MCF 10A (cell line): ENCODE data around the gene NEK1. TPM values are rescaled to one million over a fixed set of nuclear protein-coding genes. Genes with fewer than 3 reads are reported as not detected.
"Not testable (repeated sequence)": the region's sequence is repeated elsewhere in the genome, so short reads cannot be mapped to it uniquely, and the experiment has no call there.

Experiments used
- BruUV-seq: library from RNA; stranded (reverse); fragments of 400-500 nt; replicated peaks from 2 replicates; lab custom pipeline; 2021; lab: Mats Ljungman, UMichigan
- CTCF ChIA-PET: fragments of 300-600 bp; sonication (Branson Sonifier 250); formaldehyde crosslinking; extraction: SDS; loops from one replicate; lab custom pipeline; 2021; ENCODE audit warnings: antibody characterized with exemption, inconsistent platforms; lab: Yijun Ruan, JAX
- POLR2A ChIA-PET: fragments of 300-600, 350-650 bp; sonication (Branson Sonifier 250); formaldehyde crosslinking; extraction: SDS; loops from one replicate; lab custom pipeline; 2020; ENCODE audit warnings: antibody characterized with exemption, inconsistent platforms; lab: Yijun Ruan, JAX
- DNase-seq: peaks from one replicate; pipeline ENCODE4 v3.0.0-alpha.2; 2018; ENCODE audit not compliant: unreplicated experiment
- H3K27ac Mint-ChIP-seq: one replicate; pipeline ENCODE4 v1.8.0; 2022; ENCODE audit warnings: mild to moderate bottlenecking, low read depth, mixed read lengths; ENCODE audit not compliant: unreplicated experiment
- H3K27me3 Mint-ChIP-seq: one replicate; pipeline ENCODE4 v1.8.0; 2022; ENCODE audit warnings: mixed read lengths; ENCODE audit not compliant: insufficient read depth, unreplicated experiment
- H3K36me3 Mint-ChIP-seq: one replicate; pipeline ENCODE4 v1.8.0; 2022; ENCODE audit warnings: mild to moderate bottlenecking, moderate library complexity, mixed read lengths; ENCODE audit not compliant: insufficient read depth, unreplicated experiment
- H3K4me1 Mint-ChIP-seq: one replicate; pipeline ENCODE4 v1.8.0; 2022; ENCODE audit warnings: mixed read lengths; ENCODE audit not compliant: insufficient read depth, unreplicated experiment
- H3K4me3 Mint-ChIP-seq: one replicate; pipeline ENCODE4 v1.8.0; 2022; ENCODE audit warnings: mild to moderate bottlenecking, moderate library complexity, mixed read lengths; ENCODE audit not compliant: unreplicated experiment
- H3K9me3 Mint-ChIP-seq: one replicate; pipeline ENCODE4 v1.8.0; 2022; ENCODE audit warnings: mixed read lengths; ENCODE audit not compliant: unreplicated experiment
- intact Hi-C: fragments of 100-400 bp; cut with micrococcal nuclease; formaldehyde crosslinking; loops from 2 replicates; pipeline ENCODE4 v1.14.1; 2022
- total RNA-seq: library from RNA; stranded (reverse); gene quantifications from 2 replicates; pipeline ENCODE4 v1.2.3, GENCODE V29; 2022
- TF ChIP-seq, protein P1 (sequence below): fragments of 200-600 bp; IDR thresholded peaks from one replicate; pipeline ENCODE4 v1.8.0; 2022; ENCODE audit warnings: antibody characterized with exemption, mild to moderate bottlenecking; ENCODE audit not compliant: unreplicated experiment

The NEK1 gene
- total RNA-seq, 1 experiment from 2014 or later, result 15.5 TPM

DNA sequence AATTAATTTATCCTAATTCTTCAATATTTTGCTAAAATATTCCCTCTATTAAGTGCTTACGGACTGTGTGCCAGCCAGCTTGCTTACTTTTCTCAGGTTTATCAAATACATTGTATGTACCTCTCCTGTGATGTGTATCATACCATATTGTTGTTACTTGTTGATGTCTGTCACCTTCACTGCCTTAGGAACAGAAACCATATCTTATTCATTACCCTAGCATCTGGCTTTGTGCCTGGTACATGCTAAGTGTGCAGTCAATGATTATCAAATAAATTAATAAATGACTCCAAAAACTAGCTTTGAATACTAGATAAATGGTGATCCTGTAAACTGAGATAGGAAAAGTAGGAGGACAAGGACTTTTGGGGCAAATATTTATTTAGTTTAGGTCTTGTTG, 14.9 kb upstream of the NEK1 start:
- ChIA-PET CTCF (interaction anchor here (1.2 kb wide), 1 partner anchor 14 kb away, joined by 3 read pairs; no protein-coding TSS in a partner anchor), POLR2A (interaction anchor here (0.5 to 3.7 kb wide), 4 partner anchors 7 to 38 kb away, joined by 3 to 15 read pairs (median 4); partner anchors contain the start of gene CLCN3)
- intact Hi-C loops, result no loop called here
- Mint-ChIP-seq H3K4me1 (peaks cover 25% of the 10 kb centered on the region), H3K4me3 (no peak overlapping the region), H3K9me3 (no peaks in the 10 kb centered on the region), H3K27ac (no peak overlapping the region), H3K27me3 (no peaks in the 10 kb centered on the region), H3K36me3 (no peaks in the 10 kb centered on the region)
- no peak for DNase-seq
- TF ChIP-seq, protein P1, sequence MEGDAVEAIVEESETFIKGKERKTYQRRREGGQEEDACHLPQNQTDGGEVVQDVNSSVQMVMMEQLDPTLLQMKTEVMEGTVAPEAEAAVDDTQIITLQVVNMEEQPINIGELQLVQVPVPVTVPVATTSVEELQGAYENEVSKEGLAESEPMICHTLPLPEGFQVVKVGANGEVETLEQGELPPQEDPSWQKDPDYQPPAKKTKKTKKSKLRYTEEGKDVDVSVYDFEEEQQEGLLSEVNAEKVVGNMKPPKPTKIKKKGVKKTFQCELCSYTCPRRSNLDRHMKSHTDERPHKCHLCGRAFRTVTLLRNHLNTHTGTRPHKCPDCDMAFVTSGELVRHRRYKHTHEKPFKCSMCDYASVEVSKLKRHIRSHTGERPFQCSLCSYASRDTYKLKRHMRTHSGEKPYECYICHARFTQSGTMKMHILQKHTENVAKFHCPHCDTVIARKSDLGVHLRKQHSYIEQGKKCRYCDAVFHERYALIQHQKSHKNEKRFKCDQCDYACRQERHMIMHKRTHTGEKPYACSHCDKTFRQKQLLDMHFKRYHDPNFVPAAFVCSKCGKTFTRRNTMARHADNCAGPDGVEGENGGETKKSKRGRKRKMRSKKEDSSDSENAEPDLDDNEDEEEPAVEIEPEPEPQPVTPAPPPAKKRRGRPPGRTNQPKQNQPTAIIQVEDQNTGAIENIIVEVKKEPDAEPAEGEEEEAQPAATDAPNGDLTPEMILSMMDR, result no peak
- BruUV-seq, result no TSS peak

DNA sequence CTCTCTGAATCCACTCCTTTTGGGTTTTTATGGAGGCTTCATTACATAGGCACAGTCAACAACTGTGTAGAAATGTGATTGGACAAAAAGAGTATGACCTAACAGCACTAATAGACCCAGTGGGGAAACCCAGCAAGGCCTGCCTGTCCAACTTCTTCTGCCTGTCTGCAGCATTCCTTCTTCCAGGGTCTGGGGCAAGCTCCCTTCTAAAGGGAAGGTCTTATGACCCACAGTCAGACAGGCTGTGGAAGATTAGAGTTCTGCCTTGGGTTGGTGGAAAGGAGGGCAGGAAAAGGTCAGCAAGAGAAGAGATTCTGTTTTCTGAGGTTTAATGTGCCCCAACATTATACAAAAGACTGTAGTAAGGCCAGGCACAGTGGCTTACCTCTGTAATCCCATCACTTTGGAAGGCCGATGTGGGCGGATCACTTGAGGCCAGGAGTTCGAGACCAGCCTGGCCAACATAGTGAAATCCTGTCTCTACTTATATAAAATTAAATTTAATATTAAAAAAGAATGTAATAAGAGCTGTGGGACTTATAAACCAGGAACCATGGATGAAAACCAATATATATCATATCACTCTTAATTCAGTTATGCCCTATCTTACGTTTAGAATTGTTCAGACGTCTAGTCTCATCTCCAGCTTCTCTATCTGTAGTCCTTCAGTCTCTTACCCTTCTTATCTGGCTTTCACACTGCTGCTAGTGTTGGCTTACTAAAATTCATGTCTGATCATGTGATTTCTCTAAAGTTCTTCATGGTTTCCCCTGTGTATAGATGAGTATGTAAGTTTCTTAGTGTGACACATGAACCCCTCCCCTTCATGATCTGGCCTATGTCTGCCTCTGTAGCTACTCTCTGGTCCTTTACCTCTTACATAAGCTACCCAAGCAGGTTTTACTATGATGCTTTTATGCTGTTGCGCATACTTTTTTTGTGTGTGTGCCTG, 14.2 kb upstream of the NEK1 start:
- no peaks in the 10 kb centered on the region for H3K27me3 Mint-ChIP-seq
- POLR2A ChIA-PET, result interaction anchor here (0.5 to 3.7 kb wide), 5 partner anchors 7 to 39 kb away, joined by 3 to 21 read pairs (median 6); partner anchors contain the start of genes CLCN3 and NEK1
- H3K36me3 Mint-ChIP-seq, result no peaks in the 10 kb centered on the region
- CTCF ChIA-PET, result interaction anchor here (0.6 to 1.2 kb wide), 4 partner anchors 13 to 324 kb away, joined by 3 to 4 read pairs (median 3); no protein-coding TSS in a partner anchor
- TF ChIP-seq, protein P1, result no peak
- H3K27ac Mint-ChIP-seq, result no peak overlapping the region
- peaks cover 29% of the 10 kb centered on the region for H3K4me1 Mint-ChIP-seq
- no peaks in the 10 kb centered on the region for H3K9me3 Mint-ChIP-seq
- no TSS peak for BruUV-seq
- intact Hi-C loops, result no loop called here
- DNase-seq, result no peak
- H3K4me3 Mint-ChIP-seq, result no peak overlapping the region

DNA sequence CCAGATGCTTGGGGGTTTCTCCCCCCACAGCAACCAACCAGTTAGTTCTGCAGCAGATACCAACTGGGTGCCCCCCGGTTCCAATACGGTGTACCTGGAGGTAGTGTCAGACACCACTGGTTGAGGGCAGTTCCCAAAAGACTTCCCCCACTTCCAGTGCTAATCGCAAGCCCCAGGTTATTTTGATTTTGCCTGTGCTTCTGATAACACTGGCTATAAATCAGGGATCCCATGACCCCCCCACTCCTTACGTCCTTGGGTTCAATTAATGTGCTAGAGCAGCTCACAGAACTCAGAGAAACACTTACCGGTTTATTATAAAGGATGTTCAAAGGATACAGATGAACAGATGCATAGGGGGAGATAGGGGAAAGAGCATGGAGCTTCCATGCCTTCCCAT, 13.5 kb upstream of the NEK1 start:
- Mint-ChIP-seq H3K9me3 (no peaks in the 10 kb centered on the region), H3K4me3 (no peak overlapping the region), H3K27ac (no peak overlapping the region), H3K4me1 (peaks cover 29% of the 10 kb centered on the region), H3K36me3 (no peaks in the 10 kb centered on the region), H3K27me3 (no peaks in the 10 kb centered on the region)
- no peak for DNase-seq
- BruUV-seq, result no TSS peak
- ChIA-PET CTCF (interaction anchor here (0.6 to 1.2 kb wide), 5 partner anchors 10 to 323 kb away, joined by 3 to 5 read pairs (median 3); no protein-coding TSS in a partner anchor), POLR2A (interaction anchor here (1.9 to 2.4 kb wide), 2 partner anchors 14 to 34 kb away, joined by 4 to 21 read pairs; partner anchors contain the start of gene NEK1)
- TF ChIP-seq, protein P1, result no peak
- intact Hi-C loops, result no loop called here

DNA sequence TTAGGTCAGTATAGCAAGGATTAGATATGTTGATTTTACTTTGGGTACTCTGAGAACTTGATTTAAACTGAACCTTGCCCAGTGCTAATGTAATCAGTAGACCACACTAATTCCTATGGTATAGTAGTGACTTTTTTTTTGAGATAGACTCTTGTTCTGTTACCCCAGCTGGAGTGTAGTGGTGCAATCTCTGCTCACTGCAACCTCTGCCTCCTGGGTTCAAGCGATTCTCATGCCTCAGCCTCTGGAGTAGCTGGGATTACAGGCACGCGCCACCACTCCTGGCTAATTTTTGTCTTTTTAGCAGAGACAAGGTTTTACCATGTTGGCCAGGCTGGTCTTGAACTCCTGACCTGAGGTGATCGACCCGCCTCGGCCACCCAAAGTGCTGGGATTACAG, 11.6 kb upstream of the NEK1 start:
- DNase-seq, H3K4me3 Mint-ChIP-seq, H3K36me3 Mint-ChIP-seq, BruUV-seq, H3K27me3 Mint-ChIP-seq, intact Hi-C loops, H3K9me3 Mint-ChIP-seq: not testable (repeated sequence)
- Mint-ChIP-seq H3K27ac (peak overlapping the region; percentile 98), H3K4me1 (peaks cover 33% of the 10 kb centered on the region)
- CTCF ChIA-PET, result interaction anchor here (0.6 to 1.1 kb wide), 3 partner anchors 32 to 1471 kb away, joined by 3 read pairs; no protein-coding TSS in a partner anchor
- POLR2A ChIA-PET, result interaction anchor here (1.1 to 2.4 kb wide), 3 partner anchors 20 to 41 kb away, joined by 3 to 21 read pairs (median 4); no protein-coding TSS in a partner anchor
